CD14-positive monocyte (primary cell): ENCODE measurements around the gene GFI1B. TPM values are rescaled to one million over a fixed set of nuclear protein-coding genes. Genes with fewer than 3 reads are reported as not detected.
"Not testable (repeated sequence)": the region's sequence is repeated elsewhere in the genome, so short reads cannot be mapped to it uniquely, and the experiment has no call there.

Experiments used
- DNase-seq, 3 donors: peaks; one replicate each; pipeline ENCODE4 v3.0.0-alpha.2; 2011 to 2022
- H2AFZ ChIP-seq: 2 replicates; pipeline ENCODE4 v1.6.0; 2012; ENCODE audit warnings: mild to moderate bottlenecking, low read depth, low read length, inconsistent platforms; ENCODE audit not compliant: insufficient read depth, poor library complexity, severe bottlenecking
- H3K27ac ChIP-seq, 2 donors: 1 replicate in 1 of 2; 2 replicates in 1 of 2; pipeline ENCODE4 v1.5.1; 2012 to 2013; ENCODE audit warnings: low read length in 2 of 2, control low read depth in 1 of 2, inconsistent platforms in 1 of 2, low read depth in 1 of 2, mild to moderate bottlenecking in 1 of 2
- H3K27me3 ChIP-seq, 2 donors: one replicate each; pipeline versions ENCODE4 v1.6.0 to v1.6.1; 2011 to 2013; ENCODE audit warnings: low read length in 2 of 2; ENCODE audit not compliant: control insufficient read depth in 2 of 2, insufficient read depth in 2 of 2
- H3K36me3 ChIP-seq, 2 donors: replicated peaks in 1 of 2; 1 replicate in 1 of 2; 2 replicates in 1 of 2; pipeline versions ENCODE4 v1.5.1 to v1.6.1; 2012 to 2013; ENCODE audit warnings: low read length in 2 of 2, control low read depth in 1 of 2, inconsistent platforms in 1 of 2, mild to moderate bottlenecking in 1 of 2; ENCODE audit not compliant: insufficient read depth in 2 of 2, control insufficient read depth in 1 of 2
- H3K4me1 ChIP-seq, 2 donors: 1 replicate in 1 of 2; 2 replicates in 1 of 2; pipeline versions ENCODE4 v1.5.1 to v1.6.1; 2012 to 2013; ENCODE audit warnings: low read length in 2 of 2, control low read depth in 1 of 2, inconsistent platforms in 1 of 2, mild to moderate bottlenecking in 1 of 2, moderate library complexity in 1 of 2; ENCODE audit not compliant: insufficient read depth in 2 of 2, control insufficient read depth in 1 of 2
- H3K4me2 ChIP-seq: replicated peaks from 2 replicates; pipeline ENCODE3; 2012; ENCODE audit warnings: low read length, moderate library complexity, mild to moderate bottlenecking; ENCODE audit not compliant: poor library complexity, severe bottlenecking; ENCODE audit errors: extremely low read depth
- H3K4me3 ChIP-seq, 3 experiments: fragments of 200-600 bp in 1 of 3; sonication (generic) in 1 of 3; replicated peaks in 1 of 3; 1 replicate in 2 of 3; 2 replicates in 1 of 3; pipeline ENCODE4 v1.5.1; 2011 to 2013; ENCODE audit warnings: low read length in 3 of 3, mild to moderate bottlenecking in 3 of 3, control low read depth in 2 of 3, low read depth in 2 of 3, inconsistent platforms in 1 of 3, moderate library complexity in 1 of 3
- H3K79me2 ChIP-seq: 2 replicates; pipeline ENCODE4 v1.6.0; 2012; ENCODE audit warnings: mild to moderate bottlenecking, control low read depth, inconsistent platforms, low read length, moderate library complexity; ENCODE audit not compliant: insufficient read depth
- H3K9ac ChIP-seq: 2 replicates; pipeline ENCODE4 v1.6.0; 2017; ENCODE audit warnings: low read length, mild to moderate bottlenecking; ENCODE audit not compliant: insufficient read depth, poor library complexity, severe bottlenecking
- H3K9me3 ChIP-seq, 2 donors: replicated peaks in 1 of 2; 1 replicate in 1 of 2; 2 replicates in 1 of 2; pipeline versions ENCODE4 v1.5.1 to v1.6.1; 2012 to 2013; ENCODE audit warnings: low read length in 2 of 2, control low read depth in 1 of 2; ENCODE audit not compliant: control insufficient read depth in 1 of 2, insufficient read depth in 1 of 2
- H4K20me1 ChIP-seq: 2 replicates; pipeline ENCODE4 v1.6.0; 2012; ENCODE audit warnings: mild to moderate bottlenecking, low read length, control low read depth, moderate library complexity; ENCODE audit not compliant: insufficient read depth
- H3K27ac Mint-ChIP-seq, 7 donors: one replicate each; pipeline ENCODE4 v1.8.0; 2020; ENCODE audit warnings: mild to moderate bottlenecking in 7 of 7, mixed read lengths in 7 of 7, moderate library complexity in 6 of 7, inconsistent platforms in 2 of 7
- H3K27me3 Mint-ChIP-seq, 3 donors: one replicate each; pipeline ENCODE4 v1.8.0; 2021 to 2022; ENCODE audit warnings: low read depth in 3 of 3, mild to moderate bottlenecking in 3 of 3, mixed read lengths in 3 of 3, moderate library complexity in 3 of 3, inconsistent platforms in 1 of 3
- H3K36me3 Mint-ChIP-seq, 2 donors: one replicate each; pipeline ENCODE4 v1.8.0; 2020; ENCODE audit warnings: mixed read lengths in 2 of 2, inconsistent platforms in 1 of 2, mild to moderate bottlenecking in 1 of 2
- H3K4me1 Mint-ChIP-seq: one replicate; pipeline ENCODE4 v1.8.0; 2020; ENCODE audit warnings: mild to moderate bottlenecking, mixed read lengths
- H3K4me3 Mint-ChIP-seq, 2 donors: one replicate each; pipeline ENCODE4 v1.8.0; 2020; ENCODE audit warnings: mild to moderate bottlenecking in 2 of 2, mixed read lengths in 2 of 2, moderate library complexity in 1 of 2
- H3K9me3 Mint-ChIP-seq, 7 donors: one replicate each; pipeline ENCODE4 v1.8.0; 2020 to 2022; ENCODE audit warnings: mixed read lengths in 7 of 7, mild to moderate bottlenecking in 6 of 7, moderate library complexity in 6 of 7, inconsistent platforms in 2 of 7
- CTCF ChIP-seq: fragments of 200-600 bp; IDR thresholded peaks from one replicate; pipeline ENCODE4 v1.8.0; 2022; ENCODE audit warnings: antibody characterized with exemption, mild to moderate bottlenecking
- WGBS: methylation state at CpG from one replicate; pipeline ENCODE4 v1.1.5; 2013; ENCODE audit warnings: missing lambda C conversion rate; ENCODE audit not compliant: insufficient coverage; 5-methylcytosine and 5-hydroxymethylcytosine counted together
- intact Hi-C, 2 donors: fragments of 100-400 bp; cut with micrococcal nuclease; formaldehyde crosslinking; loops; one replicate each; pipeline versions ENCODE4 v1.15.0 to v1.15.1; 2023
- polyA plus RNA-seq, 3 donors: library from polyadenylated mRNA; depleted of rRNA in 1 of 3; unstranded in 2 of 3; stranded (reverse) in 1 of 3; fragments of 300-500 nt in 2 of 3; fragments of >200 nt in 1 of 3; fragmentation: Illumina TruSeq in 2 of 3; gene quantifications; 1 replicate in 2 of 3; 2 replicates in 1 of 3; pipeline ENCODE4 v1.2.3, GENCODE V29; 2012 to 2021

GFI1B gene
- polyA plus RNA-seq, 3 donors, result 0.06 to 0.39 (median 0.21) TPM

- WGBS, result 99% methylated on average over 8 of the region's 9 CpGs
- H3K4me3 Mint-ChIP-seq, result no peak overlapping the region
- intact Hi-C loops, result no loop called here
- H3K36me3 Mint-ChIP-seq, result no peaks in the 10 kb centered on the region
- H3K27me3 Mint-ChIP-seq, result peaks cover under 1 to 9% (median 4%) of the 10 kb centered on the region in 3 donors
- no peaks in the 10 kb centered on the region for H3K4me1 Mint-ChIP-seq
- Histone ChIP-seq H3K4me3 (no peak overlapping the region), H3K4me2 (no peak overlapping the region), H3K27ac (no peak overlapping the region), H3K36me3 (no peaks in the 10 kb centered on the region), H2AFZ (no peak overlapping the region), H4K20me1 (no peaks in the 10 kb centered on the region), H3K4me1 (no peaks in the 10 kb centered on the region), H3K79me2 (no peaks in the 10 kb centered on the region), H3K27me3 (no peaks in the 10 kb centered on the region), H3K9me3 (no peaks in the 10 kb centered on the region), H3K9ac (no peak overlapping the region)
- H3K9me3 Mint-ChIP-seq, result no peaks in the 10 kb centered on the region
- no peak overlapping the region for H3K27ac Mint-ChIP-seq
- no peak for TF ChIP-seq CTCF
- no peak for DNase-seq
Observed at GRCh38 chr9:132965478-132965877, 13.0 kb upstream of the GFI1B start.

GRCh38 chr9:132967908-132968307, 10.6 kb upstream of the GFI1B start:
- H3K4me3 Mint-ChIP-seq, H3K9ac ChIP-seq, H3K4me1 ChIP-seq, H3K4me2 ChIP-seq, H3K27me3 Mint-ChIP-seq, H3K36me3 Mint-ChIP-seq, H3K9me3 Mint-ChIP-seq, H3K27ac Mint-ChIP-seq, H3K27me3 ChIP-seq, H3K27ac ChIP-seq, H3K9me3 ChIP-seq, H4K20me1 ChIP-seq, H3K36me3 ChIP-seq, H3K4me1 Mint-ChIP-seq, H3K4me3 ChIP-seq, DNase-seq, intact Hi-C loops, H2AFZ ChIP-seq, H3K79me2 ChIP-seq: not testable (repeated sequence)
- no CpG with 5 or more reads among the region's 3 CpGs for WGBS
